ENCODE measurements around the gene RIPK4. TPM values are rescaled to one million over a fixed set of nuclear protein-coding genes. Genes with fewer than 3 reads are reported as not detected.

Gene RIPK4
- total RNA-seq, 2 experiments from 2014 or later = 0.65 to 0.76 TPM

DNA sequence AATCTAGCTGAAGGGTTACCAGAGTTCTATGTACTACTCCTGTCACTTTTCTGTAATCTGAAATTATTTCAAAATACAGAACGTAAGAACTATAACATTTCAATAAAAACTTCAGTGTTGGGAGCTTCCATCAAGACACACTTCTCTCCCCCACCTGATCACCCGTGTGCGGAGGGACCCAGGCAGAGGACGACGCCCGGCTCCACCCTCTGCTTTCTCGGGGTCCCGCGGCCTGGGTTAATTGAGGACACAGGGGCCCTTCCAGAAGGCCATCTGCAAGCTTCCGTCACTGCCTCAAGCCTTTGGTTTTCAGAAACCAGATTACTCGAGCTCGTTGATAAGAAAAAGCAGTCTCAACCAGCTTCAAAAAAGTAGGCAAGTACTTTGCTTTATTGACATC lies 27.8 kb downstream of the RIPK4 start:
- peaks cover 4% of the 10 kb centered on the region for H3K27me3 Mint-ChIP-seq
- peaks cover 4% of the 10 kb centered on the region for H3K9me3 Mint-ChIP-seq
- no peak for DNase-seq
- TF ChIP-seq, protein P1, sequence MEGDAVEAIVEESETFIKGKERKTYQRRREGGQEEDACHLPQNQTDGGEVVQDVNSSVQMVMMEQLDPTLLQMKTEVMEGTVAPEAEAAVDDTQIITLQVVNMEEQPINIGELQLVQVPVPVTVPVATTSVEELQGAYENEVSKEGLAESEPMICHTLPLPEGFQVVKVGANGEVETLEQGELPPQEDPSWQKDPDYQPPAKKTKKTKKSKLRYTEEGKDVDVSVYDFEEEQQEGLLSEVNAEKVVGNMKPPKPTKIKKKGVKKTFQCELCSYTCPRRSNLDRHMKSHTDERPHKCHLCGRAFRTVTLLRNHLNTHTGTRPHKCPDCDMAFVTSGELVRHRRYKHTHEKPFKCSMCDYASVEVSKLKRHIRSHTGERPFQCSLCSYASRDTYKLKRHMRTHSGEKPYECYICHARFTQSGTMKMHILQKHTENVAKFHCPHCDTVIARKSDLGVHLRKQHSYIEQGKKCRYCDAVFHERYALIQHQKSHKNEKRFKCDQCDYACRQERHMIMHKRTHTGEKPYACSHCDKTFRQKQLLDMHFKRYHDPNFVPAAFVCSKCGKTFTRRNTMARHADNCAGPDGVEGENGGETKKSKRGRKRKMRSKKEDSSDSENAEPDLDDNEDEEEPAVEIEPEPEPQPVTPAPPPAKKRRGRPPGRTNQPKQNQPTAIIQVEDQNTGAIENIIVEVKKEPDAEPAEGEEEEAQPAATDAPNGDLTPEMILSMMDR (IDR thresholded peaks at IDR 0.05) = no peak
- ChIA-PET CTCF (interaction anchor here (1.1 kb wide), 1 partner anchor 78 kb away, joined by 3 read pairs; no protein-coding TSS in a partner anchor), POLR2A (interaction anchor here (1.3 kb wide), 1 partner anchor 10 kb away, joined by 3 read pairs; no protein-coding TSS in a partner anchor)
- ATAC-seq = no peak
- H3K27ac Mint-ChIP-seq = no peak overlapping the region
- H3K4me3 Mint-ChIP-seq = no peak overlapping the region
- intact Hi-C loops (cut with micrococcal nuclease) = no loop called here
- no peaks in the 10 kb centered on the region for H3K4me1 Mint-ChIP-seq (ENCODE audit: low read depth)
- no peaks in the 10 kb centered on the region for H3K36me3 Mint-ChIP-seq (ENCODE audit: low read depth)

DNA sequence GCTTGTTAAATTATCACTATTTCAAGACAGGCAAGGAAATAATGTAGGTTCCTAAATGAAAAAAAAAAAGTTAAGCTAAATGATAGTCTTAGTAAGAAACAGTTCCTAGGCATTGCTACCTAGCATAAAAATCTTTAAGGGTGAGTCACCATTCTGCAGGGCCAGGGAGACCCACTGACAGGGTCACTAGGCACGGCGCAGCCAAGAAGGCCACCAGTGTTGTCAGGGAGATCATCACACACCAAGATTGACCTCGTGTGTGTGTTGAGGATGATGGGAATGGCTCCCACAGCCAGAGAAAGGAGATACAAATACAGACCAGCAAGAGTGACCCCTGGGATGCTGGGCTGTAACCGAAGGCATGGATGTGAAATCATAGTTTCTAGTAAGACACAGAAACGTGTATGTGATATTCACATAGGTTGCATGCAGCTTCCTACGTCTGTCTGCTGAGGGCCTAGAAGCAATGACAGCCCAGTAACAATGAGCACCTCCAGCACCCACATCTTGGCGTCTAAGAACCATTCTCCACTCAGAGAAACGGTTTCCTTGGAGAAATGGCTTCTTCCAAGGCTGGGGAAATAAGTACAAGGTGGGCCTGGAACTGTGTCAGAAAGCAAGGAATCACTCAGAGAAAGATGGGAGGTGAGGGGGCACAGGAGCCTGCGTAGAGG lies 29.1 kb downstream of the RIPK4 start:
- CTCF ChIA-PET = no interaction called here
- no peak for DNase-seq
- H3K27ac Mint-ChIP-seq = no peak overlapping the region
- no peak overlapping the region for H3K4me3 Mint-ChIP-seq
- intact Hi-C loops (cut with micrococcal nuclease) = no loop called here
- TF ChIP-seq, protein P1 (IDR thresholded peaks at IDR 0.05) = no peak
- H3K9me3 Mint-ChIP-seq = peaks cover 4% of the 10 kb centered on the region
- POLR2A ChIA-PET = interaction anchor here (1.0 kb wide), 1 partner anchor 11 kb away, joined by 3 read pairs; no protein-coding TSS in a partner anchor
- H3K27me3 Mint-ChIP-seq = peaks cover 9% of the 10 kb centered on the region
- no peaks in the 10 kb centered on the region for H3K36me3 Mint-ChIP-seq (ENCODE audit: low read depth)
- ATAC-seq = no peak
- H3K4me1 Mint-ChIP-seq (ENCODE audit: low read depth) = no peaks in the 10 kb centered on the region

DNA sequence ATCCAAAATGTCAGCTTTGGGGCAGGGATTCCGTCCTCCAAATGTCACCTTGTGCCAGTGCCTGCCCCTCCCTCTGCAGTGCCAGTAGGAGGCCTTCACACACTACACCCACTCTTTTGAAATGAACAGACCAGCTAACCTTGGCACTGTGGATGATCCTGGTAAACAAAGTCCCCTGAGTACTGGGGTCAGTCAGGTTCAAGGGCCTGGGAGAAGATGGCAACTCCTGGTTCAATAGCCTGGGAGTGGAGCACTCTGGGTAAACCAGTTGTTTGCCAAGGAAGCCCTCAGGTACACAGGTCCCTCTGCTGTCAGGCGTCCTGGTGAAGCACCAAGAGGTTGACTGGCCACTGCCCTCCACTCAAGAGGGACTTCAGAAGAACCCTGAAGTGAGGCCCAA lies 30.4 kb downstream of the RIPK4 start:
- H3K4me3 Mint-ChIP-seq = no peak overlapping the region
- peaks cover 5% of the 10 kb centered on the region for H3K9me3 Mint-ChIP-seq
- no peak overlapping the region for H3K27ac Mint-ChIP-seq
- peaks cover 10% of the 10 kb centered on the region for H3K27me3 Mint-ChIP-seq
- ChIA-PET CTCF (no interaction called here), POLR2A (no interaction called here)
- H3K4me1 Mint-ChIP-seq (ENCODE audit: low read depth) = no peaks in the 10 kb centered on the region
- ATAC-seq = no peak
- DNase-seq = no peak
- H3K36me3 Mint-ChIP-seq (ENCODE audit: low read depth) = no peaks in the 10 kb centered on the region
- TF ChIP-seq, protein P1 (IDR thresholded peaks at IDR 0.05) = no peak
- intact Hi-C loops (cut with micrococcal nuclease) = no loop called here

DNA sequence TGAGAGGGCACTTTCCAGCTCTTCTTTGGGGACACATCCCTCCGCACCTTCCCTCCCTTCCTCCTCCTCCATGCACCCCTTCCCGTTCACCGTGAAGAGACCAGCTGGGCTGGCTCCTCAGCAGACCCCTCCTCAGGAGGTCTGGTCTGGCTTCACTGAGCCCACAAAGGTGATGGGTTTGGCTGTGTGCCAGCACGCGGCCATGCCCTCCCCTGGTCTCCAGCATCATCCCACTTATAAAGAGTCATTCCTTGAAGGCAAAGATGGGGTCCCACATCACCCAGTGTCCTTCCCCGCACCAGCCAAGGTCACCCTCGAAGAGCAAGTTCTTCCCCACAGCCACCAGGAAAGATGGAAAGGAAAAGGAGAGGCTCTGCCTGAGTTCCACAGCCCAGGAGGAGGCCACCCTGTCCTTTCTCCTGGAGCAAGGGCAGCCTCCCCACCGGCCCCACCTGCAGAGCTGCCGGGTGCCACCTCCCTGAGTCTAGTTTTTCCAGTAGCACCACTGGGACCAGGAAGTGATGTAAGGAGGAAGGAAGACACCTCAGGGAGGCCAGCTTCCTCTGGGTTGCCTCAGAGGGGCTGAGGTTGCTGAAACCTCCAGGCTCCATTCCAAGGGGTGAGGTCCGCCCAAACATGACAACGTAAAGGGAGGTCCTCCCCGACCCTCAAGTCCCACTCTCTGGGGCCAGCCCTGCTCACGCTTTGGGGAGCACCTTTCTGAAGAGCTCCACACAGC lies 32.7 kb downstream of the RIPK4 start:
- H3K36me3 Mint-ChIP-seq (ENCODE audit: low read depth) = no peaks in the 10 kb centered on the region
- POLR2A ChIA-PET = no interaction called here
- no peak overlapping the region for H3K4me3 Mint-ChIP-seq
- DNase-seq (no peak), ATAC-seq (no peak)
- peaks cover 12% of the 10 kb centered on the region for H3K27me3 Mint-ChIP-seq
- TF ChIP-seq, protein P1 (IDR thresholded peaks at IDR 0.05) = no peak
- no peaks in the 10 kb centered on the region for H3K4me1 Mint-ChIP-seq (ENCODE audit: low read depth)
- peaks cover 5% of the 10 kb centered on the region for H3K9me3 Mint-ChIP-seq
- CTCF ChIA-PET = no interaction called here
- intact Hi-C loops (cut with micrococcal nuclease) = no loop called here
- H3K27ac Mint-ChIP-seq = no peak overlapping the region

DNA sequence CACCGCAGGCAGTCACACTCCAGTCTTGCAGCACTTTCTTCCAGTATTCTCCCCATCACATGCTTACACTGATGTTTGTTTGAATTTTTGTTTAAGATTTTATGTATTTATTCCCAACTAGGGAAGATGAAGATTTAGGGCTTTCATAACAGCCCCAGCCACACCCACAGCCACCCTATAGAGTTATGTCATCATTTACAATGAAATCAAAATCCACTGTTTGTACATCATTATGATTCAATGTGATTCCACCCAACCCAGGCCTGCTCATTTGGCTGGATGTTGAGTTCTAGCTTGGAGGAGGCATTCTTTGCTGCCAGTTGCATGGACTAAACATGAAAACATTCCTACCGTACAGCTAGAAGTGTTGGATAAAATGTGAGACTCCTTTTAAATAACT lies 35.8 kb downstream of the RIPK4 start:
- Mint-ChIP-seq H3K27ac (no peak overlapping the region), H3K9me3 (peaks cover 2% of the 10 kb centered on the region), H3K36me3 (ENCODE audit: low read depth) (no peaks in the 10 kb centered on the region), H3K4me3 (no peak overlapping the region), H3K4me1 (ENCODE audit: low read depth) (no peaks in the 10 kb centered on the region), H3K27me3 (peaks cover 30% of the 10 kb centered on the region)
- DNase-seq (no peak), ATAC-seq (no peak)
- ChIA-PET POLR2A (interaction anchor here (0.8 kb wide), 1 partner anchor 217 kb away, joined by 3 read pairs; no protein-coding TSS in a partner anchor), CTCF (no interaction called here)
- TF ChIP-seq, protein P1 (IDR thresholded peaks at IDR 0.05) = no peak
- intact Hi-C loops (cut with micrococcal nuclease) = no loop called here

Measured in activated CD8-positive, alpha-beta T cell treated with anti-CD3 and anti-CD28 coated beads for 36 hours (primary cell).